ENCODE measurements around the gene TMPRSS11D.

The TMPRSS11D gene

GRCh38 chr4:67886281-67886680 lies 2.5 kb upstream of the TMPRSS11D start:
- DNase-seq (ENCODE audit: low spot score), result no peak

- DNase-seq (ENCODE audit: low spot score), result no peak
These were observed 2.0 kb upstream of the TMPRSS11D start for GRCh38 chr4:67885762-67886161.

- DNase-seq (ENCODE audit: low spot score), result no peak
These were observed 899 bp upstream of the TMPRSS11D start for GRCh38 chr4:67884701-67885100.

- no peak for DNase-seq (ENCODE audit: low spot score)
These were observed 344 bp downstream of the TMPRSS11D start for GRCh38 chr4:67883458-67883857.

- DNase-seq (ENCODE audit: low spot score), result no peak
These were observed 2.8 kb downstream of the TMPRSS11D start for GRCh38 chr4:67880866-67881610.

- DNase-seq (ENCODE audit: low spot score), result no peak
These were observed 4.3 kb downstream of the TMPRSS11D start for GRCh38 chr4:67879486-67879885.

GRCh38 chr4:67877086-67877485 lies 6.7 kb downstream of the TMPRSS11D start:
- DNase-seq (ENCODE audit: low spot score), result no peak

GRCh38 chr4:67874986-67875385 lies 8.8 kb downstream of the TMPRSS11D start:
- DNase-seq (ENCODE audit: low spot score), result no peak

GRCh38 chr4:67873116-67873515 lies 10.7 kb downstream of the TMPRSS11D start:
- no peak for DNase-seq (ENCODE audit: low spot score)

- DNase-seq (ENCODE audit: low spot score), result peak; percentile 30
These were observed 11.9 kb downstream of the TMPRSS11D start for GRCh38 chr4:67871867-67872266.

GRCh38 chr4:67869580-67870190 lies 14.1 kb downstream of the TMPRSS11D start:
- no peak for DNase-seq (ENCODE audit: low spot score)

GRCh38 chr4:67861513-67861912 lies 22.3 kb downstream of the TMPRSS11D start:
- DNase-seq (ENCODE audit: low spot score), result no peak

GRCh38 chr4:67853336-67853735 lies 30.5 kb downstream of the TMPRSS11D start:
- DNase-seq (ENCODE audit: low spot score), result no peak

GRCh38 chr4:67820903-67821302 lies 62.9 kb downstream of the TMPRSS11D start:
- DNase-seq (ENCODE audit: low spot score), result no peak

GRCh38 chr4:67810011-67810410 lies 73.8 kb downstream of the TMPRSS11D start:
- no peak for DNase-seq (ENCODE audit: low spot score)

GRCh38 chr4:67809502-67809901 lies 74.3 kb downstream of the TMPRSS11D start:
- no peak for DNase-seq (ENCODE audit: low spot score)

- DNase-seq (ENCODE audit: low spot score), result no peak
These were observed 87.0 kb downstream of the TMPRSS11D start for GRCh38 chr4:67796810-67797209.

GRCh38 chr4:67790721-67791120 lies 93.1 kb downstream of the TMPRSS11D start:
- DNase-seq (ENCODE audit: low spot score), result no peak

GRCh38 chr4:67787311-67787710 lies 96.5 kb downstream of the TMPRSS11D start:
- DNase-seq (ENCODE audit: low spot score), result no peak

GRCh38 chr4:67785528-67785927 lies 98.3 kb downstream of the TMPRSS11D start:
- no peak for DNase-seq (ENCODE audit: low spot score)

- no peak for DNase-seq (ENCODE audit: low spot score)
These were observed 104.2 kb downstream of the TMPRSS11D start for GRCh38 chr4:67779631-67780030.

GRCh38 chr4:67776746-67777145 lies 107.1 kb downstream of the TMPRSS11D start:
- no peak for DNase-seq (ENCODE audit: low spot score)
